GM18520 (cell line): ENCODE data around the gene PCSK6.
"Not testable (repeated sequence)": the region's sequence is repeated elsewhere in the genome, so short reads cannot be mapped to it uniquely, and the experiment has no call there.

ENCODE experiments used
- ATAC-seq: cut with Tn5 transposase; IDR thresholded peaks from one replicate; pipeline ENCODE4 v1.9.1; 2021; ENCODE audit not compliant: unreplicated experiment

Gene PCSK6

GRCh38 chr15:101293122-101293521 is 196.4 kb downstream of the PCSK6 start:
- ATAC-seq: no peak

DNA sequence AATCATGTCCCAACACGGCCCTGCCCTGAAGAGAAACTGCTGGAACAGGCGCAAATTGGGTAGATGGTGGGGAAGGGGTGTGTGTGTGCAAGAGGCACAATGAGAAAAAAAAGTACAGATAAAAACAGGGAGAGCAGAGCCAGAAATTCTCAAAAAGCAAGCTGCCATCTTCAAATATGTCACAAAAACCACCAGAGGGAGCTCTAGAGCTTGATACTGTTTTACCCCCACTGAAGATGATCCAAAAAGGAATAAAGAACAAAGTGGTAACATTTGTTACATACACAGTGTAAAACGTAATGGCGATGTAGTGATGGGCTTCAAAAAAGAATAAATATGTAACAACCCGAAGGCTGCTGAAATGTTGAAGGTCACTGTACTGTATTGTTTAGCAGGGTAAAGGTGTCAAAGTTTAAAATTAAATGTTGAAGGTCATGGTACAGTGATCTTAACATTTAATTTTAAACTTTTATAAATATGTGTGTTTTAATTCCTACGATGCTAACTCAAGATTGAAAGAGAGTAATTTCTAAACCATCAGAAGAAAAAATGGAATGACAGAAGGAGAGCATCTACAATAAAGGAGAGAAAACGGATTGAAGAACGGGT is 200.5 kb downstream of the PCSK6 start:
- ATAC-seq: no peak

DNA sequence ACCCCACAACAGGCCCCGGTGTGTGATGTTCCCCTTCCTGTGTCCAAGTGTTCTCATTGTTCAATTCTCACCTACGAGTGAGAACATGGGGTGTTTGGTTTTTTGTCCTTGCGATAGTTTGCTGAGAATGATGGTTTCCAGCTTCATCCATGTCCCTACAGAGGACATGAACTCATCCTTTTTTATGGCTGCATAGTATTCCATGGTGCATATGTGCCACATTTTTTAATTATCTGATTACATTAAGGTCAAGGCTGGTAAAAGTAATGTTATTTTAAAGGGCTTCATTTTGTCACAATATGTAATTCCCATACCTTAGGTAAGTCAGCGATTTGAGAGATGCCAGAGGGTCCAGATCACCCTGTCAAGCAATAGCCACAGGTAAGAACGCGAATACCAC is 202.2 kb downstream of the PCSK6 start:
- not testable (repeated sequence) for ATAC-seq

GRCh38 chr15:101286471-101287114 is 202.9 kb downstream of the PCSK6 start:
- ATAC-seq: no peak

DNA sequence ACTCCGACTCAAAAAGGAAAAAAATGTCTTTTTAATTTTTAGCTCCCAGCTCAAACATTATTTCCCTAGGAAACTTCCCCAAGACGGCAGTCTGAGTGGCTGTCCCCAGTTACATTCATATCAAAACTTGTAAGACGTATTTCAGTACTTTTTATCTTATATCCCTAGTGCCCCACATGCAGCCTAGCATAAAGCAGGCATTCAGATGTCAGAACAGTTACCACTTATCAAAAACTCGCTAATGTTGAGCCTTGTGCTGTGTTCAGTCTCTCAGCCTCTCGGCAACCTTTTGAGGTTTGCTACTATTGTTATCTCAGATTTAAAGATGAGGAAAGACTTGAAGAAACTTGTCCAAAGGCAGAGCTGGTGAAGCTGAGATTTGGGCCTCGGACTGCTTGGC is 205.6 kb downstream of the PCSK6 start:
- no peak for ATAC-seq

GRCh38 chr15:101280007-101280406 is 209.5 kb downstream of the PCSK6 start:
- ATAC-seq: no peak

DNA sequence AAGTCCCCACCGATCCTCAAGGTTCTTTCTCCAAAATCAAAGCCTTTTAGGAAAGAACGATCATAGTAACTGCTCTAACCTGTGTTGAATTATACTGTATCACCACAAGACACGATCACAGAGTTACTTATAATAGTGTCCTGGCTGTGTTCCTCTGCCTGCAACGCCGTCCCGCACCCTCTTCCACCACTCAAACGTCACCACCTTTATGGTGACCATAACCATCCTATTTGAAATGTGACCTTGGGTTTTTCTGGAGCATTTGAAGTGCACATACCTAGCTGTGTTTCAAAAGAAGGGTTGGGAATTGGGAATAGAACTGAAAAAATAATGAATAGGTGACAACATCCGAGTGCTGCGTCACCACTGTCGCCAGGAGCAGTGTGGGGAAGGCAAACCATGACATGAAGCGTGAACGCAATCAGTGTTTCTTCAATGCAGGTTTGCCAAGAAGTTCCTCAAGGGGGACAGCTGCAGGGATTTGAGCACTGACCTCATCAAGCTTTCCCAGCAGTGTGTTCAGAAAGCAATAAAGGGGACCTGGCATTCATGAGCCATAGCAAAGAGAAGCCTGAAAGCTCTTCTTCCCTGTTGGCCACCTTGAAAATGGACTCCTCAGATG is 211.5 kb downstream of the PCSK6 start:
- ATAC-seq: no peak

DNA sequence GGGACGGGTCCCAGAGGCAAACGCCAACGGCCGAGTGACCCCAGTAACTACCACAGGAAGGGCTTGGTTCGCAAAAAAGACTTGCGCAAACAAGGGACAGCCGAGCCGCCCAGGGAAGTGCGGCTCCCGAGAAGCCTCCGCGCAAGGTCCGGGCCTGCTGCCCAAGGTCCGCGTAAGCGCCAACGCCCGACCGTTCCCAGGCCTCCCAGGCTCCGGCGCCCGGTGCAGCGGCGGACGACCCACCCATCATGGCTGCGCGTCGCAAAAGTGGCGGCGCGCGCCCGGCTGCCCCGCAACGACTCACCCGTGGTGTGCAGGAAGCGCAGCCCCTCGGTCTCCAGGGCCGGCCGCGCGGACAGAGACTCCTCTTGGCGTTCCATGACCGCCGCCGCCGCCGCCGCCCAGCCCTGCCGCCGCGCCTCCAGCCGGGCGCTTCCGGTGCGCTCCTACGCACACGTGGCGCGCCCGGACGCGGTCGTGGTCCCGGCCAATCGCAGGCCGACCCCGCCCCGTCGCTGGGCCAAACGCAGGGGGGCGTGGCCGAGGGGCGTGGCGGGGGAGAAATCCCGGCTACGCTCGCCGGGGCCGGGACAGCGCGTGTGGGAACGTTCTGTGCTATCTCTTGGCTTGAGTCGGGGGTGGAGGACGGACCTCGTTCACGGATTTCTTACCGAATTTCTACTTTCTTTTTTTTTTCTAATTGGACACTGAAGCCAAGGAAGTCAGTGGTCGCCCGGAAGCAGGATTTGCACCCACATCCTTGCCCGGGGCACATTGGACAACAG is 212.3 kb downstream of the PCSK6 start, which contains the start of gene SELENOS:
Gene SELENOS (minus strand): TSS at position 448 of the 785 bp plus-strand sequence. CDS start 68 bp downstream, at position 380.
- peak; percentile 84 for ATAC-seq

DNA sequence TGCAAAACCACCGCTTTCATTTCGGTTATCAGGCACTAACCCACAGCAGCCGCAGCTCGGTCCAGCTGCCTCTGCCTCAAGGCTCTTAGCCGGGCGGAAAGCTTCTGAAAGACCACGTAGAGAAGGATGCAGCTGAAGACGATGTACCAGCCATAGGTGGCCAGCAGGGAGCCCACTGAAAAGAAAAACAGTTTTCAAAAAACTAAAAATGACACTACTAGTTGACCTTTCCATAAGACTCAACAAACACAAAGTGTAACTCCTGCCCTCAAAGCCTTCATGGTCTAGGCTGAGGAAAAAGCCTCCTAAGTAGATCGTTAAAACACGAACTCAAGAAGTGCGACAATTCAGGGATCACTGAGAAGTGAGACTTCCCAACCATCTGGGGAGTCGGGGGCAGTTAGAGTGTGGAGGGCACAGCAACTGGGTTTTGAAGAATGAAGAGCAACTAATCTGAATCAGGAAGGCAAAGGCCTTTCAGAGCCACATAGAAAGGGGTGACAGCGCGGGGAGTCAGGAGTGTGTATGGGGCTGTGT is 212.9 kb downstream of the PCSK6 start:
- no peak for ATAC-seq

- no peak for ATAC-seq
Measured at GRCh38 chr15:101275018-101275417, 214.5 kb downstream of the PCSK6 start.

DNA sequence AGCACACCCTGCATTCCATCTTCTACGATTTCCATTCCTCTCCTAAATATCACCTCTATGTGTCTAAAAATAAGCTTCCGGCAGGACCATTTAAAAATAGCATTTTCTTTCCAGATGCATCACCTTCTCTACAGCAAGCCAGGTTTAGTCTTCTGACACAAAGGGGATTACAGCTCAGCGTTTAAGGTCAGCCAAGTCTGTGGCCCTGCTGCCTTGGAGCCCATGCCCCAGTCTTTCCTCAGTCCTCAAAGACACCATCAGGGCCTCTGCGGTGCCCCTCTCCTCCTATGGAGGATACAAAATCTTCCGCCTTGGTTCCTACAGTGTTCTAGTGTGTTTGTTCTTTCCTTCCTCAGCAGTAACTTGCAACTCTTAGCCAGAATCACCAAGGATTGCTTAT is 216.0 kb downstream of the PCSK6 start:
- ATAC-seq: no peak

GRCh38 chr15:101272584-101272983 is 216.9 kb downstream of the PCSK6 start:
- no peak for ATAC-seq

GRCh38 chr15:101269479-101270223 is 219.9 kb downstream of the PCSK6 start:
- no peak for ATAC-seq

- no peak for ATAC-seq
Measured at GRCh38 chr15:101267320-101268104, 222.0 kb downstream of the PCSK6 start.

- no peak for ATAC-seq
Measured at GRCh38 chr15:101266787-101267186, 222.7 kb downstream of the PCSK6 start.

GRCh38 chr15:101266034-101266433 is 223.5 kb downstream of the PCSK6 start:
- ATAC-seq: no peak

- no peak for ATAC-seq
Measured at GRCh38 chr15:101264911-101265641, 224.4 kb downstream of the PCSK6 start.

- ATAC-seq: no peak
Measured at GRCh38 chr15:101264011-101264410, 225.5 kb downstream of the PCSK6 start.

DNA sequence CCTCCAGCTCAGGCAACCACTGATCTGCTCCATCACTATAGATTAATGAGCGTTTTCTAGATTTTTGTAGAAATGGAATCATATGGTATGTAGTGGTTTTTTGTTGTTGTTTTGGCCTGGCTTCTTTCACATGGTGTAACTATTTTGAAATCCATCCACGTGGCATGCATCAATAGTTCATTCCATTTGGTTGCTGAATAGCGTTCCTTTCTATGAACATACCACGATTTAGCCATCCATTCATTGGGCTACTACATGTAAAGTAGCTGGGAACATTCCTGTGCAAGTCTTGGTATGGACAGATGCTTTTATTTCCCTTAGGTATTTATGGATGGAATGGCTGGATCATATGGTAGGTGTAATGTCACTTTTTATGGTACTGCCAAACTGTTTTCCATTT is 227.0 kb downstream of the PCSK6 start:
- no peak for ATAC-seq
